Chondrocyte (in vitro differentiated cells): Measurements from ENCODE around the gene UNC5B. TPM values are rescaled to one million over a fixed set of nuclear protein-coding genes. Genes with fewer than 3 reads are reported as not detected.

ENCODE experiments used
- DNase-seq: peaks from one replicate; pipeline ENCODE4 v3.0.0; 2021; ENCODE audit warnings: mixed read lengths, low spot score
- H3K27ac Mint-ChIP-seq: one replicate; pipeline ENCODE4 v1.8.0; 2021; ENCODE audit warnings: mild to moderate bottlenecking, moderate library complexity, mixed read lengths; ENCODE audit not compliant: unreplicated experiment
- H3K27me3 Mint-ChIP-seq: 2 replicates; pipeline ENCODE4 v1.8.0; 2021; ENCODE audit warnings: low read depth, mixed read lengths
- H3K36me3 Mint-ChIP-seq: 2 replicates; pipeline ENCODE4 v1.8.0; 2021; ENCODE audit warnings: low read depth, mixed read lengths
- H3K4me1 Mint-ChIP-seq: 2 replicates; pipeline ENCODE4 v1.8.0; 2021; ENCODE audit warnings: low read depth, mild to moderate bottlenecking, mixed read lengths
- H3K4me3 Mint-ChIP-seq: one replicate; pipeline ENCODE4 v1.8.0; 2021; ENCODE audit warnings: mild to moderate bottlenecking, moderate library complexity, mixed read lengths; ENCODE audit not compliant: unreplicated experiment
- H3K9me3 Mint-ChIP-seq: 2 replicates; pipeline ENCODE4 v1.8.0; 2021; ENCODE audit warnings: low read depth, mixed read lengths
- CTCF ChIP-seq: fragments of 200-600 bp; sonication (generic); IDR thresholded peaks from 2 replicates; pipeline ENCODE4 v1.5.0; 2021; ENCODE audit warnings: antibody characterized with exemption, mild to moderate bottlenecking, moderate library complexity
- total RNA-seq: library from RNA; stranded (reverse); gene quantifications from 3 replicates; pipeline ENCODE4 v1.2.1, GENCODE V29; 2021

UNC5B gene
- total RNA-seq, 1 donor from 2014 or later = 57.9 TPM

- no peak for TF ChIP-seq CTCF
- H3K27ac Mint-ChIP-seq = no peak overlapping the region
Observed at GRCh38 chr10:71316056-71316785, 103.9 kb downstream of the UNC5B start.

GRCh38 chr10:71316786-71317160 is 104.4 kb downstream of the UNC5B start:
- H3K27ac Mint-ChIP-seq = no peak overlapping the region
- H3K4me3 Mint-ChIP-seq = no peak overlapping the region
- peaks cover 13% of the 10 kb centered on the region for H3K4me1 Mint-ChIP-seq
- no peak for TF ChIP-seq CTCF
- no peaks in the 10 kb centered on the region for H3K36me3 Mint-ChIP-seq
- no peaks in the 10 kb centered on the region for H3K9me3 Mint-ChIP-seq
- no peak for DNase-seq
- H3K27me3 Mint-ChIP-seq = peaks cover 6% of the 10 kb centered on the region

More at GRCh38 chr10:71316056-71316785, 103.9 kb downstream of the UNC5B start:
- Mint-ChIP-seq H3K9me3 (no peaks in the 10 kb centered on the region), H3K27me3 (peaks cover 6% of the 10 kb centered on the region), H3K4me3 (no peak overlapping the region), H3K36me3 (no peaks in the 10 kb centered on the region), H3K4me1 (peaks cover 13% of the 10 kb centered on the region)
- no peak for DNase-seq

GRCh38 chr10:71317739-71318138 is 105.4 kb downstream of the UNC5B start:
- H3K27me3 Mint-ChIP-seq = peaks cover 6% of the 10 kb centered on the region
- H3K36me3 Mint-ChIP-seq = no peaks in the 10 kb centered on the region
- H3K4me1 Mint-ChIP-seq = peaks cover 13% of the 10 kb centered on the region
- no peaks in the 10 kb centered on the region for H3K9me3 Mint-ChIP-seq
- no peak for DNase-seq
- H3K4me3 Mint-ChIP-seq = no peak overlapping the region
- peak; percentile 15 for TF ChIP-seq CTCF
- H3K27ac Mint-ChIP-seq = no peak overlapping the region

GRCh38 chr10:71319042-71319799 is 106.9 kb downstream of the UNC5B start, which contains the start of gene SLC29A3:
TSS of gene SLC29A3 (plus strand) at chr10:71319259. CDS start at chr10:71319310, 51 bp downstream.
- H3K4me1 Mint-ChIP-seq = peaks cover 11% of the 10 kb centered on the region
- H3K36me3 Mint-ChIP-seq = peaks cover 3% of the 10 kb centered on the region
- no peaks in the 10 kb centered on the region for H3K27me3 Mint-ChIP-seq

More at GRCh38 chr10:71319042-71319799, 106.9 kb downstream of the UNC5B start, which contains the start of gene SLC29A3:
- Mint-ChIP-seq H3K4me3 (peak within 1 kb of the TSS; percentile 94), H3K27ac (peak within 1 kb of the TSS; percentile 83), H3K9me3 (no peaks in the 10 kb centered on the region)
- DNase-seq = no peak
- TF ChIP-seq CTCF = peak; percentile 79
